Adrenal gland (tissue), 12 donors: Measurements from ENCODE around the gene TXNRD2. TPM values are rescaled to one million over a fixed set of nuclear protein-coding genes. Genes with fewer than 3 reads are reported as not detected.

Source experiments
- DNase-seq, 7 donors: peaks; one replicate each; pipeline ENCODE4 v3.0.0-alpha.2; 2019 to 2020
- H3K27ac ChIP-seq, 5 donors: fragments of 200-600 bp; sonication (generic) in 4 of 5; 1 replicate in 3 of 5; 2 replicates in 2 of 5; pipeline versions ENCODE4 v1.5.1 to v1.8.0; 2016 to 2020; ENCODE audit warnings: mild to moderate bottlenecking in 1 of 5
- H3K27me3 ChIP-seq: fragments of 200-600 bp; 2 replicates; pipeline ENCODE4 v1.8.0; 2021
- H3K36me3 ChIP-seq, 2 donors: fragments of 200-600 bp; replicated peaks in 1 of 2; 1 replicate in 1 of 2; 2 replicates in 1 of 2; pipeline versions ENCODE4 v1.5.1 to v1.8.0; 2018 to 2022
- H3K4me1 ChIP-seq, 2 donors: fragments of 200-600 bp; replicated peaks in 1 of 2; 1 replicate in 1 of 2; 2 replicates in 1 of 2; pipeline versions ENCODE4 v1.5.1 to v1.8.0; 2018 to 2021
- H3K4me3 ChIP-seq, 4 donors: fragments of 200-600 bp; sonication (generic) in 3 of 4; one replicate each; pipeline ENCODE4 v1.5.1; 2016 to 2018
- H3K9me3 ChIP-seq, 3 donors: fragments of 200-600 bp; sonication (generic) in 1 of 3; replicated peaks in 1 of 3; 1 replicate in 2 of 3; 2 replicates in 1 of 3; pipeline versions ENCODE4 v1.5.1 to v1.8.0; 2016 to 2021
- POLR2A ChIP-seq, 2 donors: fragments of 450-650 bp; IDR thresholded peaks; one replicate each; pipeline ENCODE4 v1.6.1; 2017; ENCODE audit warnings: antibody characterized with exemption in 2 of 2, mild to moderate bottlenecking in 2 of 2, moderate library complexity in 1 of 2
- WGBS, 4 donors: extraction: QIAGEN DNeasy Blood & Tissue Kit in 2 of 4; methylation state at CpG; one replicate each; pipeline versions ENCODE4 v1.1.5 to v1.1.7; 2013 to 2017; 5-methylcytosine and 5-hydroxymethylcytosine counted together
- intact Hi-C, 2 donors: fragments of 100-400 bp; cut with DNase I; formaldehyde crosslinking; loops; one replicate each; pipeline versions ENCODE4 v1.14.1 to v1.15.0; 2022 to 2023
- polyA plus RNA-seq, 3 donors: library from polyadenylated mRNA; stranded (reverse); fragments of 200-250 nt in 2 of 3; fragments of 350-450 nt in 1 of 3; fragmentation: Illumina TruSeq in 1 of 3; extraction: RNeasy Lipid Tissue Mini Kit (QIAGEN cat#74804) in 1 of 3; gene quantifications; one replicate each; pipeline ENCODE4 v1.2.3, GENCODE V29; 2013 to 2014
- total RNA-seq, 9 donors: library from RNA; depleted of rRNA in 4 of 9; stranded (reverse); fragments of >200 nt in 4 of 9; fragments of 120-200 nt in 1 of 9; fragmentation: NEBNext Ultra II Directional in 1 of 9; extraction: Animal tissue kit (Norgen Biotek cat#: 25700) in 1 of 9; gene quantifications; one replicate each; pipeline versions ENCODE4 v1.1.0 to v1.2.4, GENCODE V29; 2013 to 2023
- TF ChIP-seq, protein P1 (sequence below), 6 experiments: fragments of 450-650 bp in 4 of 6; fragments of 200-600 bp in 2 of 6; sonication (generic) in 1 of 6; IDR thresholded peaks; 1 replicate in 5 of 6; 2 replicates in 1 of 6; pipeline versions ENCODE4 v1.5.1 to v1.8.0; 2016 to 2021; ENCODE audit warnings: antibody characterized with exemption in 6 of 6, mild to moderate bottlenecking in 2 of 6, moderate library complexity in 1 of 6
- donor health status: healthy with polysubstance abuse.
- donor health status: Bipolar disorder and iron deficiency.
- donor health status: DM: yes; HTN: yes; CAD: no.
- donor health status: DM: no; HTN: no; CAD: no.
- donor health status: DM: no; HTN: no; CAD: no.
- donor health status: DM: yes; HTN: yes; CAD: no.

The TXNRD2 gene
- total and polyA plus RNA-seq, 12 donors, result 39.6 to 171 (median 59.5) TPM

DNA sequence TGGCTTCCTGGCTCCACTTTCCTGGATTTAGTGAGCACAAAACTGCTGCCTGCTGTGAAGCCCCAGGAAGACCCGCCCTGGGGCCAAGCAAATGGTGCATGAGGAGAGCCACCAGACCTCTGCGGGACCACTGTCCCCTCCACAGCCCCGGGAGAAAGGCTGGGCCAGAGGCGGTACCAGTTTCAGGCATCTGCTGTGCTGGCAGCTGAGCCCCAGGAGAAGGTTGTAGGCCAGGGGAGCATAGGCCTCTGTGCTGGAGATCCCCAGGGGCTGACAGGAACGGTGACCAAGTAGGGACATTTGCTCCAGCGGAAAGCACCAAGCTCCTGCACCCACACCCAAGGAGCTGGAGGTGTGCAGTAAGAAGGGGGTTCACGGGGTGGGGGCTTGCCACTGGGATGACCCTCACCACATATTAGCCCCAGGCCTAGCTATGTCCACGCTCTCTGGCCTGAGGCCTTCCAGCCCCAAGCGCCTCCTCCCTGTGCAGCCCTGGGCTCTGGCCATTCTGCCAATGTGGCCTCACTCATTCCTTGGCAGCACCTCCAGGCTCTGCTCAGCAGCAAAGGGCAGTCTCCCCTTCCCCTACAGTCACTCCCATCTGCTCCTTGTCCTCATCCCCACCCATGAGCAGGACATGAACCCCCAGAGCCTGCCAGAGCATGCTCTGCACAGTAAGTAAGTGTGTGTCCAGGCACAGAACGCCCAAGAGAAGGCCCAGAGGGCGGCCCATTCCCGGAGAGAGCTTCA, 24.1 kb downstream of the TXNRD2 start:
- WGBS, 4 donors, result 93 to 97% (median 94%) methylated on average over 5 to 12 of the region's 12 CpGs
- TF ChIP-seq, protein P1, sequence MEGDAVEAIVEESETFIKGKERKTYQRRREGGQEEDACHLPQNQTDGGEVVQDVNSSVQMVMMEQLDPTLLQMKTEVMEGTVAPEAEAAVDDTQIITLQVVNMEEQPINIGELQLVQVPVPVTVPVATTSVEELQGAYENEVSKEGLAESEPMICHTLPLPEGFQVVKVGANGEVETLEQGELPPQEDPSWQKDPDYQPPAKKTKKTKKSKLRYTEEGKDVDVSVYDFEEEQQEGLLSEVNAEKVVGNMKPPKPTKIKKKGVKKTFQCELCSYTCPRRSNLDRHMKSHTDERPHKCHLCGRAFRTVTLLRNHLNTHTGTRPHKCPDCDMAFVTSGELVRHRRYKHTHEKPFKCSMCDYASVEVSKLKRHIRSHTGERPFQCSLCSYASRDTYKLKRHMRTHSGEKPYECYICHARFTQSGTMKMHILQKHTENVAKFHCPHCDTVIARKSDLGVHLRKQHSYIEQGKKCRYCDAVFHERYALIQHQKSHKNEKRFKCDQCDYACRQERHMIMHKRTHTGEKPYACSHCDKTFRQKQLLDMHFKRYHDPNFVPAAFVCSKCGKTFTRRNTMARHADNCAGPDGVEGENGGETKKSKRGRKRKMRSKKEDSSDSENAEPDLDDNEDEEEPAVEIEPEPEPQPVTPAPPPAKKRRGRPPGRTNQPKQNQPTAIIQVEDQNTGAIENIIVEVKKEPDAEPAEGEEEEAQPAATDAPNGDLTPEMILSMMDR (IDR thresholded peaks at IDR 0.05), result no peak
- no peak for TF ChIP-seq POLR2A (IDR thresholded peaks at IDR 0.05)
- no peak for DNase-seq
- H3K4me1 ChIP-seq, result no peaks in the 10 kb centered on the region
- intact Hi-C loops, result no loop called here
- peaks cover 0 to 58% of the 10 kb centered on the region in 2 donors for H3K36me3 ChIP-seq
- H3K4me3 ChIP-seq, result no peak overlapping the region
- H3K27me3 ChIP-seq, result no peaks in the 10 kb centered on the region
- no peak overlapping the region for H3K27ac ChIP-seq
- no peaks in the 10 kb centered on the region for H3K9me3 ChIP-seq

DNA sequence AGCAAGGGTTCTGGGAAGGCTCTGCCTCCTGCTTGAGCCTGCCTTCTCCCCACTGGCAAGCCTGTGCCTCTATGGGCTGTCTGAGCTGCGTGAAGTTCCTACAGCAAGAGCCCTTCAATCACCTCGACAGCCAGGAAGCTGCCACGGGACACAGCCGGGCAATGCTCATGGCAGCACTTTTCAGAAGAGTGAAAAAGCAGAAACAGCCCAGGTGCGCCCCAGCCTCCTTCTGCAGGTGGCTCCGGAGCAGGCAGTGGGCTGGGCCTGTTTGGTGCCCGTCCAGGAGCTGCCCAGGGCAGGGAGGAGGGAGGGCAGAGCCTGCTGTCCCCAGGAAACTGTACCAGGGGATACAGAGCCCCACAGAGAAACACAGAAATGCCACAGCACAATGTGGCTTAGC, 24.7 kb downstream of the TXNRD2 start:
- TF ChIP-seq POLR2A (IDR thresholded peaks at IDR 0.05), result no peak
- TF ChIP-seq, protein P1 (IDR thresholded peaks at IDR 0.05), result no peak
- no peaks in the 10 kb centered on the region for H3K27me3 ChIP-seq
- H3K4me1 ChIP-seq, result no peaks in the 10 kb centered on the region
- H3K9me3 ChIP-seq, result no peaks in the 10 kb centered on the region
- no peak overlapping the region for H3K4me3 ChIP-seq
- DNase-seq, result no peak
- intact Hi-C loops, result no loop called here
- 57 to 82% (median 80%) methylated on average over 3 to 7 of the region's 7 CpGs for WGBS, 4 donors
- H3K36me3 ChIP-seq, result peaks cover 0 to 58% of the 10 kb centered on the region in 2 donors
- H3K27ac ChIP-seq, result no peak overlapping the region

DNA sequence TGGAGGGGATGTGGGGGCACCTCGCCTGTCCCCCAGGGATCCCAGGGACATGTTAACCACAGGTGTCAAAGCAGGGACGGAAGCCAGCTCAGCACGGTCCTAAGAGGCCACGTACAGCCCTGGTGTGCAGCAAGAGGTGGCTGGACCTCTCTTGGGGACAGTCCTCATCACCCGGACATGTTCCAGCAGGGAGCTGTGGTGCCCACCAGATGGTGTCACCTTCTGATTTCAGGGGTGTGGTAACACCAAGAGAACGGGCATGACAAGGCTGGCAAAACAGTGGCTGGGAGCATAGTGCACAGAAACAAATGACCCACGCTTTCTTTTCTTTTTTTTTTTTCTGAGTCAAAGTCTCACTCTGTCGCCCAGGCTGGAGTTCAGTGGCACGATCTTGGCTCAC, 25.6 kb downstream of the TXNRD2 start:
- DNase-seq, result no peak
- 89 to 92% (median 90%) methylated on average over 5 to 9 of the region's 9 CpGs for WGBS, 4 donors
- H3K27me3 ChIP-seq, result no peaks in the 10 kb centered on the region
- H3K27ac ChIP-seq, result no peak overlapping the region
- no peak for TF ChIP-seq POLR2A (IDR thresholded peaks at IDR 0.05)
- TF ChIP-seq, protein P1 (IDR thresholded peaks at IDR 0.05), result no peak
- H3K4me1 ChIP-seq, result no peaks in the 10 kb centered on the region
- H3K4me3 ChIP-seq, result no peak overlapping the region
- peaks cover 0 to 58% of the 10 kb centered on the region in 2 donors for H3K36me3 ChIP-seq
- H3K9me3 ChIP-seq, result no peaks in the 10 kb centered on the region
- intact Hi-C loops, result no loop called here

DNA sequence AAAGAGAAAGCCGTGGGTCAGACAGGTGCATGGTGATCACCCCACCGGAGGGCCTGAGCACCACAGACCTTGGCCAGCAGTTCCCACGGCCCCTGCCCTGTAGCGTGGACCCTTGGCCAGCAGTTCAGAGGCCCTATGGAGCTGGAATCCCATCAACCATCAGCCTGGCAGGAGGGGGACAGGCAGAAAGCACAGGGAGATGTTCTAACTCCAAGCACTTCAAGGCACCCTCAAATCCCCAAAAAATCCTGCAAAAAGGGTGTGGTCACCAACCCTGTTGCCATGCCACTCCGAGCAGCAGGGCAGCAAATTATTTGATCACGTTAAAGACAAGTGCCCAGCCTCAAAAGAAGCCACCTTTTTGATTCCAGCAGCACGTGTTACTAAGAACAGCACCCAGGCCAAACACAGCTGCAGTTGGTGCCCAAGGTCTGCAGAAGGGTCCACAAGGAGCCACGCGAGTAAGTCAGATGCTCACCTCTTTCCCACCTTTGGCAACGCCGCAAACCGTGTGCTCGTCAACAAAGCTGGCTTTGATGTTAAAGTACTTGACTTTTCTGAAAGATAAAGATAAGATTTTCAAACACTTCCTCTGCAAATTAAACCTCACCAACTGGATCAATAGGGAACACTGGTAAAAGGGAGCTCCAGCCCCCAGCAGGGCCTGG, 26.2 kb downstream of the TXNRD2 start:
- Histone ChIP-seq H3K9me3 (no peaks in the 10 kb centered on the region), H3K27ac (no peak overlapping the region), H3K36me3 (peaks cover 0 to 60% of the 10 kb centered on the region in 2 donors), H3K27me3 (no peaks in the 10 kb centered on the region), H3K4me3 (no peak overlapping the region), H3K4me1 (no peaks in the 10 kb centered on the region)
- no peak for DNase-seq
- WGBS, 4 donors, result 87 to 94% (median 89%) methylated on average over 10 to 13 of the region's 13 CpGs
- intact Hi-C loops, result no loop called here
- no peak for TF ChIP-seq POLR2A (IDR thresholded peaks at IDR 0.05)
- TF ChIP-seq, protein P1 (IDR thresholded peaks at IDR 0.05), result no peak
